Lung (tissue), 12 donors: ENCODE results near the gene TBC1D17. TPM values are rescaled to one million over a fixed set of nuclear protein-coding genes. Genes with fewer than 3 reads are reported as not detected.

Experiments
- ATAC-seq: fragments of 200-7000 bp; cut with Tn5 transposase; one replicate; pipeline ENCODE4 v1.9.1; 2020; ENCODE audit warnings: moderate number of reproducible peaks; ENCODE audit not compliant: insufficient read depth, low FRiP score
- DNase-seq, 3 donors: peaks; one replicate each; pipeline ENCODE4 v3.0.0-alpha.2; 2013 to 2017
- H3K27ac ChIP-seq, 2 donors: one replicate each; pipeline ENCODE4 v1.5.1; 2013; ENCODE audit warnings: mild to moderate bottlenecking in 2 of 2, moderate library complexity in 2 of 2, control low read depth in 1 of 2, inconsistent platforms in 1 of 2, low read depth in 1 of 2, low read length in 1 of 2
- H3K27me3 ChIP-seq, 3 donors: one replicate each; pipeline ENCODE4 v1.5.1; 2013; ENCODE audit warnings: low read length in 2 of 3; ENCODE audit not compliant: control insufficient read depth in 3 of 3, insufficient read depth in 3 of 3
- H3K36me3 ChIP-seq, 4 donors: one replicate each; pipeline ENCODE4 v1.5.1; 2013; ENCODE audit warnings: low read length in 4 of 4, mild to moderate bottlenecking in 1 of 4, moderate library complexity in 1 of 4; ENCODE audit not compliant: control insufficient read depth in 4 of 4, insufficient read depth in 4 of 4
- H3K4me1 ChIP-seq, 5 donors: one replicate each; pipeline ENCODE4 v1.5.1; 2013; ENCODE audit warnings: low read length in 5 of 5, mild to moderate bottlenecking in 2 of 5, moderate library complexity in 1 of 5; ENCODE audit not compliant: control insufficient read depth in 5 of 5, insufficient read depth in 5 of 5
- H3K4me3 ChIP-seq: one replicate; pipeline ENCODE4 v1.5.1; 2013; ENCODE audit warnings: mild to moderate bottlenecking, control low read depth, moderate library complexity
- H3K9ac ChIP-seq, 2 donors: one replicate each; pipeline ENCODE4 v1.5.1; 2013; ENCODE audit warnings: low read length in 2 of 2, control low read depth in 1 of 2; ENCODE audit not compliant: insufficient read depth in 1 of 2
- H3K9me3 ChIP-seq, 4 donors: one replicate each; pipeline ENCODE4 v1.5.1; 2013; ENCODE audit warnings: low read length in 3 of 4, mild to moderate bottlenecking in 1 of 4, moderate library complexity in 1 of 4; ENCODE audit not compliant: control insufficient read depth in 4 of 4, insufficient read depth in 3 of 4
- CTCF ChIP-seq: IDR thresholded peaks from 2 replicates; pipeline ENCODE4 v1.5.1; 2012; ENCODE audit warnings: mild to moderate bottlenecking; ENCODE audit errors: control extremely low read depth, extremely low read depth
- WGBS, 2 donors: extraction: QIAGEN DNeasy Blood & Tissue Kit; methylation state at CpG; one replicate each; pipeline ENCODE4 v1.1.7; 2013; 5-methylcytosine and 5-hydroxymethylcytosine counted together
- polyA plus RNA-seq, 2 donors: library from polyadenylated mRNA; stranded (reverse); fragments of 200-250 nt; gene quantifications; one replicate each; pipeline ENCODE4 v1.2.1, GENCODE V29; 2013
- total RNA-seq, 2 donors: library from RNA; depleted of rRNA in 1 of 2; stranded (reverse); fragments of >200 nt in 1 of 2; gene quantifications; one replicate each; pipeline ENCODE4 v1.2.1, GENCODE V29; 2014 to 2021
- donor health status: control.
- donor health status: control.
- donor health status: Bipolar disorder and iron deficiency.
- donor health status: healthy.
- donor health status: DM: yes; HTN: yes; CAD: no.

The TBC1D17 gene
- total and polyA plus RNA-seq, 4 donors: 23.3 to 52.9 (median 32.4) TPM

DNA sequence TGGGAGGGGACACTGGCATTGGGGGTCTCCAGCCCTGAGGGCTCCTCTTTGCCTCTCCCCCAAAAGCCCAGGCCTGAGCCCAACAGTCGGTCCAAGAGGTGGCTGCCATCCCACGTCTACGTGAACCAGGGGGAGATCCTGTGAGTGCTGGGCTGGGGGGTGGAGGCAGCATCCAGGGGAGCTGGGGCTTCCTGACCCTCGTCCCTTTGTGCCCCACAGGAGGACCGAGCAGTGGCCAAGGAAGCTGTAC lies 19.7 kb upstream of the TBC1D17 start:
- no peak for TF ChIP-seq CTCF
- no peak overlapping the region for H3K27ac ChIP-seq
- no peak overlapping the region for H3K4me3 ChIP-seq
- H3K27me3 ChIP-seq: no peaks in the 10 kb centered on the region
- no peaks in the 10 kb centered on the region for H3K9me3 ChIP-seq
- peaks cover 0 to 23% (median 4%) of the 10 kb centered on the region in 5 donors for H3K4me1 ChIP-seq
- WGBS, 2 donors: 82 to 90% methylated on average over 5 of the region's 5 CpGs
- ATAC-seq (no peak), DNase-seq (no peak)
- no peak overlapping the region for H3K9ac ChIP-seq
- peaks cover 0 to 72% (median 28%) of the 10 kb centered on the region in 4 donors for H3K36me3 ChIP-seq

DNA sequence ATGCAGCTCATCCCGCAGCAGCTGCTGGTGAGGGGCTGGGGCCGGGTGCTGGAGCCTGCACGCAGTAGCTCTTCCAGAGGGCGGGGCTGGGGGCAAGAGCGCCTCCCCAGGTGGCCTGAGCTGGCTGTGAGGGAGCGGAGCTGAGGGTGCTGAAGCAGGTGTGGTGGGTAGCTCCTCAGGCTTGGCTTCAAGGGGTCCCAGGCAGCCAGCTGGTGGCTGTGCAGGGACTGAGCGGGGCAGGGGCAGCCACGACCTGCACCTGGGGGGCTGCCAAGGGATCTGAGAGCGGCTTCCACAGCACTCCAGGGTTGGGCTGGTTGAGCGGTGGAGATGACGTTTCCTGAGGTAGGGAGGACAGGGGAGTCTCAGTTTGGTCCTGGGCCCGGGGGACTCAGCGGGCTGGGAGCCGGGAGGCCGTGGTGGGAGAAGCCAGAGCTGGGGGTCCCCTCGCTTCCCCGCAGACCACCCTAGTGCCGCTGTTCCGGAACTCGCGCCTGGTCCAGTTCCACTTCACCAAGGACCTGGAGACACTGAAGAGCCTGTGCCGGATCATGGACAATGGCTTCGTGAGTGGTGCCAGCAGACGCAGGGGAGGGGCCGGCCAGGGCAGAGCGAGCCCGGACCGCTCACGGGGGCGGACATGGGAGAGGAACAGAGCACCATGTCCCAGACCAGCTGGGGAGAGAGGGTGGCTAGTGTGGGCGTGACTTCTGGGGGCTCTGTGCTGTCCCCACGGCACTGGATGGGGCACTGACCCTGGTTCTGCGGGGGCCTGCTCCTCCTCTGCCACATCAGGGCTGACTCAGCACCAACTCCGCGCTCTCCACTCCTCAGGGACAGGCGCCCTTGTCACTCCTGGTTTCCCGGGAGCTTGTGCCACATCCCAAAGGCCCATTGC lies 19.2 kb upstream of the TBC1D17 start:
- Histone ChIP-seq H3K4me3 (no peak overlapping the region), H3K4me1 (peaks cover 0 to 18% (median 4%) of the 10 kb centered on the region in 5 donors), H3K9ac (no peak overlapping the region), H3K9me3 (no peaks in the 10 kb centered on the region), H3K36me3 (peaks cover 0 to 78% (median 29%) of the 10 kb centered on the region in 4 donors), H3K27me3 (no peaks in the 10 kb centered on the region), H3K27ac (no peak overlapping the region)
- no peak for ATAC-seq
- no peak for DNase-seq
- no peak for TF ChIP-seq CTCF
- 92 to 93% methylated on average over 37 of the region's 37 CpGs for WGBS, 2 donors

- no peak for TF ChIP-seq CTCF
- Histone ChIP-seq H3K4me3 (no peak overlapping the region), H3K9ac (no peak overlapping the region), H3K9me3 (no peaks in the 10 kb centered on the region), H3K36me3 (peaks cover 0 to 86% (median 41%) of the 10 kb centered on the region in 4 donors), H3K27me3 (no peaks in the 10 kb centered on the region), H3K4me1 (peaks cover 0 to 11% (median 0%) of the 10 kb centered on the region in 5 donors), H3K27ac (no peak overlapping the region)
- WGBS, 2 donors: 90 to 93% methylated on average over 22 of the region's 22 CpGs
- no peak for ATAC-seq
- no peak for DNase-seq
Observed at GRCh38 chr19:49859682-49860335, 17.7 kb upstream of the TBC1D17 start.
